ENCODE results near the gene LRRC74B. TPM values are rescaled to one million over a fixed set of nuclear protein-coding genes. Genes with fewer than 3 reads are reported as not detected.
"Not testable (repeated sequence)": the region's sequence is repeated elsewhere in the genome, so short reads cannot be mapped to it uniquely, and the experiment has no call there.

The LRRC74B gene
- total RNA-seq, 1 experiment from 2014 or later = not detected

DNA sequence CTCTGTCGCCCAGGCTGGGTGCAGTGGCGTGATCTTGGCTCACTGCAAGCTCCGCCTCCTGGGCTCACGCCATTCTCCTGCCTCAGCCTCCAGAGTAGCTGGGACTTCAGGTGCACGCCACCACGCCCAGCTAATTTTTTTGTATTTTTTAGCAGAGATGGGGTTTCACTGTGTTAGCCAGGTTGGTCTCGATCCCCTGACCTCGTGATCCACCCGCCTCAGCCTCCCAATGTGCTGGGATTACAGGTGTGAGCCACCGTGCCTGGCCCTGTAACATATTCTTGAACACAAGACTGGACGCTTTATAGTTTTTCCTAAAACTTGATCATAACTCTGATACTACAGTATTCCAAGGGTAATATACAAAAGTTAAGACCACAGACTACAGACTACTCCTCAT, 45.5 kb downstream of the LRRC74B start:
- in situ Hi-C loops (cut with HindIII; ENCODE audit: low pct_unique_long_range_greater_than_20kb, low sequenced_read_pairs); DNase-seq (ENCODE audit: low read depth): not testable (repeated sequence)

- no peak for DNase-seq (ENCODE audit: low read depth)
- in situ Hi-C loops (cut with HindIII; ENCODE audit: low pct_unique_long_range_greater_than_20kb, low sequenced_read_pairs) = no loop called here
These were observed 47.2 kb downstream of the LRRC74B start for GRCh38 chr22:21092797-21093554.

DNA sequence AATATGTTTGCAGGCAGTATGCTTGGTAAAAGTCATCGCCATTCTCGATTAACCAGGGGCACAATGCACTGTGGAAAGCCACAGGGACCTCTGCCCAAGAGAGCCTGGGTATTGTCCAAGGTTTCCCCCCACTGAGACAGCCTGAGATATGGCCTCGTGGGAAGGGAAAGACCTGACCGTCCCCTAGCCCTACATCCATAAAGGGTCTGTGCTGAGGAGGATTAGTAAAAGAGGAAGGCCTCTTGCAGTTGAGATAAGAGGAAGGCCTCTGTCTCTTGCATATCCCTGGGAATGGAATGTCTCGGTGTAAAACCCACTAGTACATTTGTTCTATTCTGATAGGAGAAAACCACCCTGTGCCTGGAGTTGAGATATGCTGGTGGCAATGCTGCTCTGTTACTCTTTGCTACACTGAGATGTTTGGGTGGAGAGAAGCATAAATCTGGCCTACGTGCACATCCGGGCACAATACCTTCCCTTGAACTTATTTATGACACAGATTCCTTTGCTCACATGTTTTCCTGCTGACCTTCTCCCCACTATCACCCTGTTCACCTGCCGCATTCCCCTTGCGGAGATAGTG, 47.9 kb downstream of the LRRC74B start:
- in situ Hi-C loops (cut with HindIII; ENCODE audit: low pct_unique_long_range_greater_than_20kb, low sequenced_read_pairs) = not testable (repeated sequence)

DNA sequence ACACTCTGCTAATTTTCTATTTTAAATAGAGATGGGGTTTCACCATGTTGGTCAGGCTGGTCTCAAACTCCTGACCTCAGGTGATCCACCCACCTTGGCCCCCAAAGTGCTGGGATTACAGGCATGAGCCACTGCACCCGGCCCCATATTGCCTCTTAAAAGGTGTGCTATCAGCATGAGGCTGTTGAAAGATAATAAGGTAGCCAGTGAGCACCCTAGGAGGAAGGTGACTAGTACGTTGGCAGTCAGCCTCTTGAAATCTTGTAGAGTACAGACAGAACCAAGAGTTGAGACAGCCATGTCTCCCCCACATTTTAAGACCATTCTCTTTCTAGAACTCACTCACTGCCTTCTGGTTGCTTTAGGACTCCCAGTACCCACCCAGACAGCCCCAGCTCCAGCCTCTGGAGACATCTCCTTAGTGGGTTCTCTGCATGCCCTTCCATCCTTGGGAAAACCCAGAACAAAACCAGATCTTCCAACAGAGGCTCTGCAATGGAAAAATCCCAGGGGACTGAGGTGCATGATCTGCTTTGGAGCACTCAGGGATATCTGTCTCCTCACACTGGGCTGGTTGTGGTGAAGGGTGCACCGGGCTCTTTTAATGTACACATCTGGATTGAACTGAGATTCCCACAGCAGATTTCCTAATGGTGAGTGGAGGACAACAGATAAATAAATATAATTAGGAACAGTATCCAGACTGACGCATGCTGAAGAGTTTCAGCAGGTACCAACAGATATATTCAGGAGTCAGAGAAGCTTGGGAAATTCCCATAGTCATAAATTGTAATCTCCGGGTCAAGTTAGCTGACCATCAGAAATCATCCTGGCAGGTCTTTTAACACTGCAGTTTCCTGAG, 49.4 kb downstream of the LRRC74B start:
- DNase-seq (ENCODE audit: low read depth) = no peak
- in situ Hi-C loops (cut with HindIII; ENCODE audit: low pct_unique_long_range_greater_than_20kb, low sequenced_read_pairs) = no loop called here

More for the DNA sequence above, 47.9 kb downstream of the LRRC74B start:
- DNase-seq (ENCODE audit: low read depth) = not testable (repeated sequence)

- no peak for DNase-seq (ENCODE audit: low read depth)
- in situ Hi-C loops (cut with HindIII; ENCODE audit: low pct_unique_long_range_greater_than_20kb, low sequenced_read_pairs) = no loop called here
These were observed 50.0 kb downstream of the LRRC74B start for GRCh38 chr22:21095773-21096107.

DNA sequence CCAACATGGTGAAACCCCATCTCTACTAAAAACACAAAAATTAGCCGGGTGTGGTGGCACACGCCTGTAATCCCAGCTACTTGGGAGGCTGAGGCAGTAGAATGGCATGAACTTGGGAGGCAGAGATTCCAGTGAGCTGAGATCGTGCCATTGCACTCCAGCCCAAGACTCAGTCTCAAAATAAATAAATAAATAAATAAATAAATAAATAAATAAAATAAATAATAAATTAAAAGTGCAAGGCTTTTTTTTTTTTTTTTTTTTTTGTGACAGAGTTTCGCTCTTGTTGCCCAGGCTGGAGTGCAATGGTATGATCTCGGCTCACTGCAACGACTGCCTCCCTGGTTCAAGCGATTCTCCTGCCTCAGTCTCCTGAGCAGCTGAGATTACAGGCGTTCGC, 51.1 kb downstream of the LRRC74B start:
- DNase-seq (ENCODE audit: low read depth); in situ Hi-C loops (cut with HindIII; ENCODE audit: low pct_unique_long_range_greater_than_20kb, low sequenced_read_pairs): not testable (repeated sequence)

DNA sequence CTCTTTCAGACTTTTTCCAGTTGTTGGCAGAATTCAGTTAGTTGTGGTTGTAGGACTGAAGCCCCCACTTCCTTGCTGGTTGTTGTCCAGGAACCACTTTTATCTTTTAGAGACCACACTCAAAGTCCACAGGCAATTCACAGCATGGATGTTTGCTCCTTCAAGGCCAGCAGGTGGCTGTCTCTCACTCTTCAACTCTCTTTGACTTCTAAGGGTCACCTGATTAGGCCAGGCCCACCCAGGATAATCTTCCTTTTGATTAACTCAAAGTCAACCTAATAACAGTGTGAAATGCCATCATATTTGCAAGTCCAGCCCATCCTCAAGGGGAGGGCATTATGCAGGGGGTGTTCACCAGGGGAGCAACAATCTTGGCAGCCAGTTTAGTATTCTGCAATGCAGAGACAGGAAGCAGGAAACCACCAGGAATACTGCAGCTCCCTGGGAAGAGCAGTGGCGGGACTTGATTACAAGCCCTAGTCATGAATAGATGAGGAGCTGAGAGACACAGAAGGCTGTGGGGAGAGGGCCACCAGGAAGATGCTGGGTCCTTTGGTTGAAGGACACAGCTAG, 52.4 kb downstream of the LRRC74B start:
- in situ Hi-C loops (cut with HindIII; ENCODE audit: low pct_unique_long_range_greater_than_20kb, low sequenced_read_pairs) = no loop called here
- DNase-seq (ENCODE audit: low read depth) = no peak

DNA sequence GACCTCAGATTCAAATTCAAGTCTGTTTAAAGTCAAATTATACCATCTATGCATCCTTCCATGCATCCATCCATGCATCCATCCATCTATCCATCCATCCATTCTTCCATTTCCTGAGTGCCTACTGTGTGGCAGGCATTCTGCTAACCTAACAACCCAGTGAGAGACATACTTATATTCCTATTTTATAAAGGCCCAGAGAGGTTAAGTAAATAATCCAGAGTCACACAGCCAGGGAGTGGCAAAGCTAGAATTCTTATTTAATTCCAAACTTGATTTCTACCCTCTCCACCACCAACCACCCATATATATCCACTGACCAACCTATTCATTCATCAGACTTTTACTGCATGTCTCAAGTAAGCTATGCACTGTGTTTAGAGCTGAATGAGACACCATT, 53.8 kb downstream of the LRRC74B start:
- DNase-seq (ENCODE audit: low read depth) = no peak
- in situ Hi-C loops (cut with HindIII; ENCODE audit: low pct_unique_long_range_greater_than_20kb, low sequenced_read_pairs) = no loop called here

- in situ Hi-C loops (cut with HindIII; ENCODE audit: low pct_unique_long_range_greater_than_20kb, low sequenced_read_pairs) = no loop called here
- DNase-seq (ENCODE audit: low read depth) = peak; percentile 22
These were observed 54.6 kb downstream of the LRRC74B start for GRCh38 chr22:21100149-21101032.

DNA sequence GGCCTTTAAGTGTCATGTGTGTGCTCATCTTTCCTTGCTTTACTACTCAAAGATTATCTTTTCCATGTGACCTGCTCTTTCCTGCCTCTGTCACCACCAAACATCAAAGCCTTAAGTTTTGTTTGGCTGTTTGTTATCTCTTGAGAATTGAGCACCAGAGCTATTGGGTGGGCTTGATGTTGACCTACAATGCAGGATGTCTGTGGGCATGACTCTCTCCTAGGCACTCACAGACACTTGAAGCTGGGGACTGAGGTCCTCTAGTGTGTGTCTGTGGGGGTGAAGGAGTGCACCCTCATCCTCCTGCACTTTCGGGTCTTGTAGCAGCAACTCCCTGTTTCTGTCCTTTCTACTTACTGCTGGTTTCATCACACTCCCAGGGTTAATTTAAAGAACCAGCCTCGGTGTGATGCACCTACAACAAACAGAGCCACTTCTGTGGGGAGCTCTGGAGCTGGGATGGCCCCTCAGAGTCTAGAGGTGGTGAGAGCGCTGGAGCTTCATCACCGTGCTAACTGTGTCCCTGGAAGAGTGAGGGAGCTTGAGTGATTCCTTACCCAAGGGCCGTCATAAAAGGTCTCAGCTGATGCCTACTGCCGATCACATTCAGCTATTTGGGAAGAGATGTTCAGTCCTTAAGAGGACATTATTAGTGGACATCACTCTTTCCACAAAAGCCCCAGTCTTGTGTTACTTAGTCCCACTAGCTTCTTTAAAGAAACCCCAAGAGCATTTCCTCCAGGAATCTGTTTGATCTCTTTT, 56.3 kb downstream of the LRRC74B start:
- no peak for DNase-seq (ENCODE audit: low read depth)
- in situ Hi-C loops (cut with HindIII; ENCODE audit: low pct_unique_long_range_greater_than_20kb, low sequenced_read_pairs) = no loop called here

- in situ Hi-C loops (cut with HindIII; ENCODE audit: low pct_unique_long_range_greater_than_20kb, low sequenced_read_pairs) = no loop called here
- DNase-seq (ENCODE audit: low read depth) = peak; percentile 46
These were observed 57.0 kb downstream of the LRRC74B start for GRCh38 chr22:21102659-21103267.

DNA sequence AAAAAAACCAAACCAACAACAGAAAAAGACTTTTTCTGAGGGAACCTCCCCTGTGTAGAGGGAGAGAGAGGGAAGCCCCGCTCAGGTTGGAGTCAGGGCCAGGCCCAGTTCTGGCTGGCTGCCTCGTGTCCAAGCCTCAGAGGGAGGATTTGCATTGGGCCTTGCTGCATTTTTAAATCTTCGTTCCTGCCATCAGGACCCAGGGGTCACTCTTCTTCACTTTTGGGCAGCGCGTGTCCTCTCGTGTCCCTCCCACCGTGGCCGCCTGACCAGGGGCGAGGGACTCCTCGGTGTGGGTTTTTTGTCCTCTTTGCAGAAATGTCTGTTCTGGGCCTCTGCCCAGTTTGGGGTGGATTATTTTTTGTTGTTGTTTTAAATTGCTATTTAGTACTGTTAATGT, 57.9 kb downstream of the LRRC74B start:
- DNase-seq (ENCODE audit: low read depth) = no peak
- in situ Hi-C loops (cut with HindIII; ENCODE audit: low pct_unique_long_range_greater_than_20kb, low sequenced_read_pairs) = no loop called here

GRCh38 chr22:21104126-21104691, 58.5 kb downstream of the LRRC74B start:
- in situ Hi-C loops (cut with HindIII; ENCODE audit: low pct_unique_long_range_greater_than_20kb, low sequenced_read_pairs) = no loop called here
- no peak for DNase-seq (ENCODE audit: low read depth)

GRCh38 chr22:21105294-21105693, 59.5 kb downstream of the LRRC74B start:
- in situ Hi-C loops (cut with HindIII; ENCODE audit: low pct_unique_long_range_greater_than_20kb, low sequenced_read_pairs) = no loop called here
- no peak for DNase-seq (ENCODE audit: low read depth)

GRCh38 chr22:21106000-21106399, 60.3 kb downstream of the LRRC74B start:
- in situ Hi-C loops (cut with HindIII; ENCODE audit: low pct_unique_long_range_greater_than_20kb, low sequenced_read_pairs) = no loop called here
- no peak for DNase-seq (ENCODE audit: low read depth)

- peak; percentile 16 for DNase-seq (ENCODE audit: low read depth)
- in situ Hi-C loops (cut with HindIII; ENCODE audit: low pct_unique_long_range_greater_than_20kb, low sequenced_read_pairs) = no loop called here
These were observed 62.8 kb downstream of the LRRC74B start for GRCh38 chr22:21108379-21109115.

All from Caki2 (cell line).